KOPT-K1 (cell line): ENCODE data around the gene TBCE.
"Not testable (repeated sequence)": the region's sequence is repeated elsewhere in the genome, so short reads cannot be mapped to it uniquely, and the experiment has no call there.

Experiments used
- H3K27ac ChIP-seq: fragments of 200-600 bp; sonication (generic); 2 replicates; pipeline ENCODE4 v1.5.1; 2016; ENCODE audit warnings: antibody characterized with exemption, mild to moderate bottlenecking, low read depth, low read length; ENCODE audit not compliant: poor library complexity, severe bottlenecking
- H3K36me3 ChIP-seq: fragments of 200-600 bp; sonication (generic); 2 replicates; pipeline ENCODE4 v1.5.1; 2017; ENCODE audit warnings: antibody characterized with exemption, mild to moderate bottlenecking, low read length, moderate library complexity; ENCODE audit not compliant: insufficient read depth
- H3K9me3 ChIP-seq: fragments of 200-600 bp; sonication (generic); 2 replicates; pipeline ENCODE4 v1.5.1; 2017; ENCODE audit warnings: antibody characterized with exemption, low read length, mild to moderate bottlenecking; ENCODE audit not compliant: insufficient read depth, poor library complexity, severe bottlenecking

The TBCE gene

GRCh38 chr1:235339746-235340145, 27.5 kb upstream of the TBCE start:
- Histone ChIP-seq H3K27ac (no peak overlapping the region), H3K9me3 (no peaks in the 10 kb centered on the region), H3K36me3 (peaks cover 62% of the 10 kb centered on the region)

GRCh38 chr1:235341334-235341733, 25.9 kb upstream of the TBCE start:
- Histone ChIP-seq H3K27ac (no peak overlapping the region), H3K9me3 (no peaks in the 10 kb centered on the region), H3K36me3 (peaks cover 53% of the 10 kb centered on the region)

GRCh38 chr1:235342039-235342438, 25.2 kb upstream of the TBCE start:
- H3K36me3 ChIP-seq = peaks cover 53% of the 10 kb centered on the region
- no peaks in the 10 kb centered on the region for H3K9me3 ChIP-seq
- no peak overlapping the region for H3K27ac ChIP-seq

GRCh38 chr1:235342471-235342870, 24.8 kb upstream of the TBCE start:
- no peak overlapping the region for H3K27ac ChIP-seq
- H3K36me3 ChIP-seq = peaks cover 53% of the 10 kb centered on the region
- H3K9me3 ChIP-seq = no peaks in the 10 kb centered on the region

GRCh38 chr1:235343726-235344125, 23.5 kb upstream of the TBCE start:
- H3K27ac ChIP-seq = no peak overlapping the region
- peaks cover 44% of the 10 kb centered on the region for H3K36me3 ChIP-seq
- no peaks in the 10 kb centered on the region for H3K9me3 ChIP-seq

GRCh38 chr1:235351441-235351840, 15.8 kb upstream of the TBCE start:
- Histone ChIP-seq H3K36me3 (no peaks in the 10 kb centered on the region), H3K27ac (no peak overlapping the region), H3K9me3 (no peaks in the 10 kb centered on the region)

- Histone ChIP-seq H3K27ac (no peak overlapping the region), H3K9me3 (no peaks in the 10 kb centered on the region), H3K36me3 (no peaks in the 10 kb centered on the region)
Observed at GRCh38 chr1:235351898-235352297, 15.3 kb upstream of the TBCE start.

- Histone ChIP-seq H3K27ac (no peak overlapping the region), H3K9me3 (no peaks in the 10 kb centered on the region), H3K36me3 (no peaks in the 10 kb centered on the region)
Observed at GRCh38 chr1:235357485-235358373, 9.5 kb upstream of the TBCE start.

GRCh38 chr1:235358899-235359298, 8.3 kb upstream of the TBCE start:
- H3K27ac ChIP-seq = no peak overlapping the region
- no peaks in the 10 kb centered on the region for H3K36me3 ChIP-seq

GRCh38 chr1:235364189-235364588, 3.0 kb upstream of the TBCE start:
- H3K27ac ChIP-seq, H3K9me3 ChIP-seq: not testable (repeated sequence)

More at GRCh38 chr1:235358899-235359298, 8.3 kb upstream of the TBCE start:
- H3K9me3 ChIP-seq = no peaks in the 10 kb centered on the region

GRCh38 chr1:235366286-235366685, 941 bp upstream of the TBCE start:
- Histone ChIP-seq H3K36me3 (no peaks in the 10 kb centered on the region), H3K9me3 (no peaks in the 10 kb centered on the region), H3K27ac (no peak overlapping the region)

More at GRCh38 chr1:235364189-235364588, 3.0 kb upstream of the TBCE start:
- not testable (repeated sequence) for H3K36me3 ChIP-seq

- H3K9me3 ChIP-seq = no peaks in the 10 kb centered on the region
- H3K27ac ChIP-seq = no peak overlapping the region
- H3K36me3 ChIP-seq = no peaks in the 10 kb centered on the region
Observed at GRCh38 chr1:235368428-235368827, 1.2 kb downstream of the TBCE start.

GRCh38 chr1:235369802-235370201, 2.6 kb downstream of the TBCE start:
- H3K27ac ChIP-seq = no peak overlapping the region
- H3K36me3 ChIP-seq = 0 out of 2 replicates have a peak, but pooled peaks cover 4% of the 10 kb centered on the region
- no peaks in the 10 kb centered on the region for H3K9me3 ChIP-seq

GRCh38 chr1:235375919-235376605, 8.8 kb downstream of the TBCE start:
- H3K36me3 ChIP-seq = peaks cover 42% of the 10 kb centered on the region
- H3K27ac ChIP-seq = no peak overlapping the region

GRCh38 chr1:235378134-235378735, 11.0 kb downstream of the TBCE start:
- H3K36me3 ChIP-seq = peaks cover 46% of the 10 kb centered on the region

More at GRCh38 chr1:235375919-235376605, 8.8 kb downstream of the TBCE start:
- H3K9me3 ChIP-seq = no peaks in the 10 kb centered on the region

More at GRCh38 chr1:235378134-235378735, 11.0 kb downstream of the TBCE start:
- H3K9me3 ChIP-seq, H3K27ac ChIP-seq: not testable (repeated sequence)
